ENCODE measurements around the gene MEGF11.

- TF ChIP-seq CTCF (IDR thresholded peaks at IDR 0.05) = no peak
- TF ChIP-seq POLR2A (IDR thresholded peaks at IDR 0.05) = no peak
Observed at GRCh38 chr15:66254089-66254950, 770 bp upstream of the MEGF11 start.
